Naive thymus-derived CD4-positive, alpha-beta T cell (primary cell): ENCODE measurements around the gene HMMR. TPM values are rescaled to one million over a fixed set of nuclear protein-coding genes. Genes with fewer than 3 reads are reported as not detected.
A peak's percentile ranks its signal among the peaks of the same experiment; 100 is the strongest.

Experiments used
- ATAC-seq: fragments of 150-1000 bp; cut with Tn5 transposase; 2 replicates; pipeline ENCODE4 v1.10.0; 2021; ENCODE audit warnings: mild to moderate bottlenecking, moderate library complexity
- CTCF ChIA-PET: fragments of 350-600 bp; sonication (Branson Sonifier 250); formaldehyde crosslinking; loops from one replicate; lab custom pipeline; 2021; ENCODE audit warnings: antibody characterized with exemption; lab: Charles Lee
- POLR2A ChIA-PET: fragments of 350-600 bp; sonication (Branson Sonifier 250); formaldehyde crosslinking; loops from one replicate; lab custom pipeline; 2021; ENCODE audit warnings: antibody characterized with exemption, inconsistent platforms; lab: Charles Lee
- DNase-seq, 9 donors: peaks; one replicate each; pipeline versions ENCODE4 v3.0.0 to v3.0.0-alpha.2; 2020 to 2022; ENCODE audit warnings: mixed read lengths in 1 of 9
- H3K27ac ChIP-seq: one replicate; pipeline ENCODE4 v1.7.0; 2013; ENCODE audit warnings: mild to moderate bottlenecking, low read depth, low read length, moderate library complexity
- H3K27me3 ChIP-seq, 2 donors: one replicate each; pipeline ENCODE4 v1.7.0; 2013; ENCODE audit warnings: low read length in 2 of 2, mild to moderate bottlenecking in 2 of 2, moderate library complexity in 2 of 2; ENCODE audit not compliant: control insufficient read depth in 2 of 2, insufficient read depth in 2 of 2
- H3K36me3 ChIP-seq, 3 experiments: 1 replicate in 2 of 3; 2 replicates in 1 of 3; pipeline ENCODE4 v1.7.0; 2013; ENCODE audit warnings: low read length in 3 of 3, mild to moderate bottlenecking in 3 of 3, moderate library complexity in 1 of 3; ENCODE audit not compliant: insufficient read depth in 3 of 3, control insufficient read depth in 2 of 3
- H3K4me1 ChIP-seq, 2 donors: one replicate each; pipeline ENCODE4 v1.7.0; 2013; ENCODE audit warnings: low read length in 2 of 2, mild to moderate bottlenecking in 2 of 2, moderate library complexity in 1 of 2; ENCODE audit not compliant: control insufficient read depth in 2 of 2, insufficient read depth in 2 of 2
- H3K4me3 ChIP-seq: 2 replicates; pipeline ENCODE4 v1.7.0; 2013; ENCODE audit warnings: mild to moderate bottlenecking, low read length
- H3K9me3 ChIP-seq, 3 experiments: 1 replicate in 2 of 3; 2 replicates in 1 of 3; pipeline ENCODE4 v1.7.0; 2013; ENCODE audit warnings: low read length in 3 of 3; ENCODE audit not compliant: control insufficient read depth in 2 of 3
- H3K27ac Mint-ChIP-seq, 9 donors: one replicate each; pipeline ENCODE4 v1.8.0; 2020 to 2022; ENCODE audit warnings: mixed read lengths in 9 of 9, mild to moderate bottlenecking in 8 of 9, moderate library complexity in 5 of 9, inconsistent platforms in 2 of 9
- H3K27me3 Mint-ChIP-seq, 5 donors: one replicate each; pipeline ENCODE4 v1.8.0; 2021 to 2022; ENCODE audit warnings: mixed read lengths in 5 of 5, mild to moderate bottlenecking in 1 of 5
- H3K36me3 Mint-ChIP-seq, 5 donors: one replicate each; pipeline ENCODE4 v1.8.0; 2020 to 2022; ENCODE audit warnings: mixed read lengths in 5 of 5, mild to moderate bottlenecking in 3 of 5, inconsistent platforms in 1 of 5
- H3K4me1 Mint-ChIP-seq, 7 donors: one replicate each; pipeline ENCODE4 v1.8.0; 2020 to 2022; ENCODE audit warnings: mixed read lengths in 7 of 7, mild to moderate bottlenecking in 3 of 7, inconsistent platforms in 1 of 7
- H3K4me3 Mint-ChIP-seq, 10 donors: one replicate each; pipeline ENCODE4 v1.8.0; 2020 to 2022; ENCODE audit warnings: mild to moderate bottlenecking in 10 of 10, mixed read lengths in 10 of 10, moderate library complexity in 6 of 10, inconsistent platforms in 2 of 10
- H3K9me3 Mint-ChIP-seq, 11 donors: one replicate each; pipeline ENCODE4 v1.8.0; 2020 to 2022; ENCODE audit warnings: mixed read lengths in 11 of 11, mild to moderate bottlenecking in 4 of 11, inconsistent platforms in 1 of 11, moderate library complexity in 1 of 11
- intact Hi-C, 2 donors: fragments of 100-400 bp; cut with micrococcal nuclease; formaldehyde crosslinking; loops; one replicate each; pipeline ENCODE4 v1.15.1; 2023
- polyA plus RNA-seq, 2 donors: library from polyadenylated mRNA; unstranded; fragments of 300-500 nt; fragmentation: Illumina TruSeq; gene quantifications; one replicate each; pipeline ENCODE4 v1.2.3, GENCODE V29; 2021
- total RNA-seq, 6 experiments: library from RNA in 5 of 6; stranded (reverse) in 5 of 6; gene quantifications; 1 replicate in 5 of 6; 2 replicates in 1 of 6; pipeline ENCODE4 v1.2.3 and lab custom pipeline; 2021 to 2026

Gene HMMR
- total and polyA plus RNA-seq, 7 experiments from 2014 or later = 0.37 to 34.0 (median 0.55) TPM; not detected in 3

DNA sequence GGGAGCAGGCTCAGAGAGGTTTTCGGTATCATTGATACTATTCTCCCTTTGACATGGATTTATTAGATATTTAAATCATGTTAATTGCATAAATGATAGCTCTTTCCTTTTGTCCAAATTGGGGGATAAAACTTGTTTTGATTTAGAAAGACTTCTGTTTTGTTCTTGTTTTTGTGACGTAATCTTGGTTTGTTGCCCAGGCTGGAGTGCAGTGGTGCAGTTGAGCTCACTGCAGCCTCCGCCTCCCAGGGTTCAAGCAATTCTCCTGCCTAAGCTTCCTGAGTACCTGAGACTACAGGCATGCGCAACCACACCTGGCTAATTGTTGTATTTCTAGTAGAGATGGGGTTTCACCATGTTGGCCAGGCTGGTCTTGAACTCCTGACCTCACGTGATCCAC, 52.1 kb downstream of the HMMR start:
- intact Hi-C loops = no loop called here
- CTCF ChIA-PET = no interaction called here
- ATAC-seq (no peak), DNase-seq (no peak)
- POLR2A ChIA-PET = no interaction called here
- peak overlapping the region in 9 of 10 donors; percentile 3 to 97 (median 54) for H3K4me3 Mint-ChIP-seq
- H3K27ac Mint-ChIP-seq = peak overlapping the region in 8 of 9 donors; percentile 56 to 87 (median 68)
- Histone ChIP-seq H3K27ac (peak overlapping the region; percentile 54), H3K27me3 (no peaks in the 10 kb centered on the region), H3K4me3 (no peak overlapping the region), H3K4me1 (peaks cover 43 to 44% of the 10 kb centered on the region in 2 donors), H3K9me3 (no peaks in the 10 kb centered on the region), H3K36me3 (peaks cover 21 to 51% (median 23%) of the 10 kb centered on the region in 3 experiments)
- no peaks in the 10 kb centered on the region for H3K9me3 Mint-ChIP-seq
- peaks cover 37 to 74% (median 71%) of the 10 kb centered on the region in 7 donors for H3K4me1 Mint-ChIP-seq
- peaks cover 0 to 33% (median 13%) of the 10 kb centered on the region in 5 donors for H3K36me3 Mint-ChIP-seq
- no peaks in the 10 kb centered on the region for H3K27me3 Mint-ChIP-seq

DNA sequence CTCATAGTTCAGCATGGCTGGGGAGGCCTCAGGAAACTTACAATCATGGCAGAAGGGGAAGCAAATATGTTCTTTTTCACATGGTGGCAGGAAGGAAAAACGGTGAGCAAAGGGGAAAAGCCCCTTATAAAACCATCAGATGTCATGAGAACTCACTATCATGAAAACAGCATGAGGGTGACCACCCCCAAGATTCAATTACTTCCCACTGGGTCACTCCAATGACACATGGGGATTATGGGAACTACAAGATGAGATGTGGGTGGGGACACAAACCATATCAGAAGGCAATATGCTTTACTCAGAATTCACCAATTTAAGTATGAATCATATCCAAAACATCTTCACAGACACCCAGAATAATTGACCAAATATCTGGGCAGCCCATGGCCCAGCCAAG, 64.7 kb downstream of the HMMR start:
- H3K4me1 Mint-ChIP-seq = no peaks in the 10 kb centered on the region
- Histone ChIP-seq H3K4me3 (no peak overlapping the region), H3K27me3 (no peaks in the 10 kb centered on the region), H3K9me3 (no peaks in the 10 kb centered on the region), H3K4me1 (no peaks in the 10 kb centered on the region), H3K27ac (no peak overlapping the region), H3K36me3 (peaks cover 0 to 11% (median 0%) of the 10 kb centered on the region in 3 experiments)
- H3K27ac Mint-ChIP-seq = peak overlapping the region in 2 of 9 donors; percentile 31 to 52
- ATAC-seq (no peak), DNase-seq (no peak)
- H3K27me3 Mint-ChIP-seq = no peaks in the 10 kb centered on the region
- intact Hi-C loops = no loop called here
- POLR2A ChIA-PET = no interaction called here
- no peak overlapping the region for H3K4me3 Mint-ChIP-seq
- H3K36me3 Mint-ChIP-seq = peaks cover 5 to 21% (median 12%) of the 10 kb centered on the region in 5 donors
- H3K9me3 Mint-ChIP-seq = peaks cover 0 to 5% (median 0%) of the 10 kb centered on the region in 11 donors
- CTCF ChIA-PET = no interaction called here

DNA sequence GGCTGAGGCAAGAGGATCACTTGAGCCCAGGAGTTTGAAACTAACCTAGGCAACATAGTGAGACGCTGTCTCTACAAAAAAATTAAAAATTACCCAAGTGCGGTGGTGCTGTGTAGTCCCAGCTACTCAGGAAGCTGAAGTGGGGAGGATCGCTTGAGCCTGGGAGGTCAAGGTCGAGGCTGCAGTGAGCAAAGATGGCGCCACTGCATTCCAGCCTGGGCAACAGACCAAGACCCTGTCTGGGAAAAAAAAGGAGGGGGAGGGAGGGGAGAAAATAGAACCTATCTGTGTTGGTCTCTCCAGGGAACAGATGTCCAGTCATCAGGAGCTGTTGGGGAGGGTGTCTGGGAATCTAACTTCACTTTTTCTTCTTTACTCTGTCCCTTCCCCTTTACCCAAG, 69.3 kb downstream of the HMMR start:
- POLR2A ChIA-PET = no interaction called here
- Histone ChIP-seq H3K4me3 (no peak overlapping the region), H3K36me3 (no peaks in the 10 kb centered on the region), H3K4me1 (no peaks in the 10 kb centered on the region), H3K27ac (no peak overlapping the region), H3K27me3 (no peaks in the 10 kb centered on the region), H3K9me3 (no peaks in the 10 kb centered on the region)
- Mint-ChIP-seq H3K27ac (peak overlapping the region in 1 of 9 donors; percentile 21), H3K36me3 (peaks cover 0 to 7% (median 3%) of the 10 kb centered on the region in 5 donors), H3K4me3 (no peak overlapping the region), H3K4me1 (no peaks in the 10 kb centered on the region), H3K27me3 (peaks cover 0 to 18% (median 0%) of the 10 kb centered on the region in 5 donors), H3K9me3 (peaks cover 0 to 5% (median 0%) of the 10 kb centered on the region in 11 donors)
- DNase-seq = no peak
- CTCF ChIA-PET = no interaction called here
- intact Hi-C loops = no loop called here
- ATAC-seq = no peak

DNA sequence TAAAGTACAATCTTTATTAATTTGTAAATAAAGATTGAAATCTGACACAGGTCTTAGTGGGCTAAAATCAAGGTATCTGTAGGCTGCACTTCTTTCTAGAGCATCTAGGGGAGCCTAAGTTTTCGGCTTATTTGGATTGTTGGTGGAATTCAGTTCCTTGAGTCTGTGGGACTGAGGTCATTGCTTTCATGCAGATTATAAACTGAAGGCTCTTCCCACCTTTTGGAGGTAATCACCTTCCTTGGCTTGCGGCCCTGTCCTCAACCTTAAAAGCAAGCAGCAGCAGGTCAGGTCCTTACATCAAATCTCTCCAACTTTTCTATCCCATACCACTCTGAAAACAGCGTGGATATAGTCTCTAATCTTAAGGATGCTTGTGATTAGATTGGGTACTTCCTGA, 70.8 kb downstream of the HMMR start:
- ATAC-seq (no peak), DNase-seq (no peak)
- POLR2A ChIA-PET = interaction anchor here (1.1 kb wide), 1 partner anchor 25 kb away, joined by 3 read pairs; no protein-coding TSS in a partner anchor
- Histone ChIP-seq H3K4me1 (no peaks in the 10 kb centered on the region), H3K9me3 (no peaks in the 10 kb centered on the region), H3K27ac (no peak overlapping the region), H3K4me3 (no peak overlapping the region), H3K36me3 (no peaks in the 10 kb centered on the region), H3K27me3 (no peaks in the 10 kb centered on the region)
- CTCF ChIA-PET = no interaction called here
- Mint-ChIP-seq H3K4me1 (peaks cover 0 to 5% (median 0%) of the 10 kb centered on the region in 7 donors), H3K9me3 (no peaks in the 10 kb centered on the region), H3K36me3 (peaks cover 0 to 3% (median 0%) of the 10 kb centered on the region in 5 donors), H3K27ac (no peak overlapping the region), H3K4me3 (no peak overlapping the region), H3K27me3 (peaks cover 0 to 21% (median 0%) of the 10 kb centered on the region in 5 donors)
- intact Hi-C loops = no loop called here

DNA sequence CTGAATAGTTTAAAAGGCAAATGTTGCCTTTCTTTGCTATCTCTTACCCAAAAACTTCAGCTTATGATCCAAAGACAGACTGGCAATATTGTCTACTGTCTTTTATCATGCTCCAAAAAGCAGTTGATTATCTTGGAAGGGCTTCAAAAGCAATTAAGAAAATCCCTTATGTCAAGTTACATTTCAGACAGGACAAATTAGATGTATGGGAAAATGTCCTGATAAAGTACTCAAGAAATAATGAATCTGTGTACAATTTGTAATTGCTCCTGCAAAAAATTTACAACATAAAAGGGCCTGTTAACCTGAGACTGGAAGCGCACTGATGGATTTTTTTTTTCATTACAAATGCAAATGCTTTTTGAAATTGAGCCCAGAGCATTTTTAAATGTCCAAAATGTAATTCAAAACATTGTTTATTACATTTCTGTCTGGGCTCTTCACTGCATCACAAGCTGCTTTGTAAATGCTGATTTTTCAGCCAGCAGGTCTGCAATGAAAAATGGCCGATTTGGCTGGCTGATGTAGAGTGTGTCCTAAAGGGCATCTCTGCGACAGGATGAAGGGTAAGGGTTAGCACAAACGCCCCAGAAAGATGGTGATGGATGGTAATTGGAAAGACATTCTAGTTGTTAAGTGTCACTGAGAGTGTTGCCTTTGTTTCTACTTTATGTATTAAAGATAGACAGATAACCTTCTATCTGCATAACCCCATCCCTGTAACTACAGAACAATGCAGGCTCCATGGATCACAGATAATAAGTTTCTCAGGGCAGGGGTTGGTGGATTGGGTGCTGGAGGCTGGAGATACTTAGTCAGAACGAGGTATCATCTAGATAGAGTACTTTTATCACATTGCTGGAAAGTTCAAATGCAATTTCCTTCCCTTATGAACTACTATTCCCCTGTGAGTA, 72.0 kb downstream of the HMMR start:
- no peak overlapping the region for H3K4me3 Mint-ChIP-seq
- H3K36me3 Mint-ChIP-seq = peaks cover 0 to 3% (median 0%) of the 10 kb centered on the region in 5 donors
- Histone ChIP-seq H3K9me3 (no peaks in the 10 kb centered on the region), H3K4me3 (no peak overlapping the region), H3K27ac (no peak overlapping the region), H3K27me3 (no peaks in the 10 kb centered on the region), H3K4me1 (no peaks in the 10 kb centered on the region), H3K36me3 (no peaks in the 10 kb centered on the region)
- no peak for DNase-seq
- intact Hi-C loops = no loop called here
- ATAC-seq = no peak
- H3K27me3 Mint-ChIP-seq = peaks cover 0 to 21% (median 6%) of the 10 kb centered on the region in 5 donors
- H3K4me1 Mint-ChIP-seq = peaks cover 0 to 5% (median 0%) of the 10 kb centered on the region in 7 donors
- H3K27ac Mint-ChIP-seq = no peak overlapping the region
- ChIA-PET CTCF (interaction anchor here (1.3 kb wide), 1 partner anchor 43 kb away, joined by 3 read pairs; no protein-coding TSS in a partner anchor), POLR2A (no interaction called here)
- H3K9me3 Mint-ChIP-seq = no peaks in the 10 kb centered on the region

DNA sequence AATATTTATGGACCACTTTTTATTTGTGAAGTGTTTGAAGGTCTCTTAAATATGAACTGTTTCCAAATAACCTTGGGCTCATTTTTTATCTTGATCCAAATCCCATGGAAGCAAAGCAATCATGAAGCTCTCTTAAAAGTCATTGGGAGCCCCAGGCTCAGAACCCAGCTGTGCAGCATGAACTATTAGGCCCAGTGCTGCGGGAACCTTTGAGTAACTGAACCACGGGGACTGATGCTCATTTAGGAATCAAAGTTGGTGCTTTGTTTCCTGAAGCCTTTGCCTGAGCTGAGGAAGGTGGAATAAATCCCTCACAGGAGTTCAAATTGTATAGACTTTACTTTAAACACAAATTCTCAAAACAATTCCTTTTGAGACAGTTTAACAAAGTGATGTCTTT, 72.8 kb downstream of the HMMR start:
- H3K4me3 ChIP-seq = no peak overlapping the region
- Mint-ChIP-seq H3K4me3 (no peak overlapping the region), H3K27ac (no peak overlapping the region), H3K36me3 (peaks cover 0 to 4% (median 0%) of the 10 kb centered on the region in 5 donors), H3K4me1 (peaks cover 0 to 5% (median 0%) of the 10 kb centered on the region in 7 donors), H3K27me3 (peaks cover 0 to 23% (median 11%) of the 10 kb centered on the region in 5 donors), H3K9me3 (no peaks in the 10 kb centered on the region)
- POLR2A ChIA-PET = no interaction called here
- no peaks in the 10 kb centered on the region for H3K4me1 ChIP-seq
- H3K27me3 ChIP-seq = no peaks in the 10 kb centered on the region
- intact Hi-C loops = no loop called here
- no peaks in the 10 kb centered on the region for H3K9me3 ChIP-seq
- no peaks in the 10 kb centered on the region for H3K36me3 ChIP-seq
- ATAC-seq = no peak
- no peak for DNase-seq
- CTCF ChIA-PET = interaction anchor here (0.6 to 1.3 kb wide), 2 partner anchors 22 to 43 kb away, joined by 3 to 4 read pairs; no protein-coding TSS in a partner anchor
- H3K27ac ChIP-seq = no peak overlapping the region
